ENCODE data around the gene KREMEN1. TPM values are rescaled to one million over a fixed set of nuclear protein-coding genes. Genes with fewer than 3 reads are reported as not detected.

KREMEN1 gene
- total RNA-seq (not detected), polyA plus RNA-seq (not detected)

GRCh38 chr22:29072979-29073617 lies at the start of gene KREMEN1:
Gene KREMEN1 (plus strand): TSS chr22:29073035. CDS start chr22:29073131, 96 bp downstream.
- Mint-ChIP-seq H3K36me3 (peaks cover 0 to 3% of the 10 kb centered on the region in 2 donors), H3K4me1 (peaks cover 9 to 29% (median 17%) of the 10 kb centered on the region in 4 donors), H3K27ac (peak within 1 kb of the TSS in 4 of 7 donors; percentile 2 to 65 (median 11)), H3K4me3 (peak within 1 kb of the TSS; percentile 73 to 88 (median 82)), H3K27me3 (peaks cover 17 to 42% of the 10 kb centered on the region in 2 donors), H3K9me3 (no peaks in the 10 kb centered on the region)
- peaks cover 23% of the 10 kb centered on the region for H3K4me1 ChIP-seq (ENCODE audit: insufficient read depth, low read length)
- ChIA-PET CTCF (ENCODE audit: partially characterized antibody) (no interaction called here), POLR2A (ENCODE audit: partially characterized antibody) (interaction anchor here (1.4 kb wide), 1 partner anchor 190 kb away, joined by 5 read pairs; the partner anchor contains the start of gene ZNRF3)
- H3K27me3 ChIP-seq (ENCODE audit: insufficient read depth, low read length): peaks cover 22% of the 10 kb centered on the region
- H3K4me3 ChIP-seq (ENCODE audit: low read length in 2 of 2): peak within 1 kb of the TSS in 1 of 2 donors; percentile 58
- intact Hi-C loops (cut with micrococcal nuclease): no loop called here
- H3K27ac ChIP-seq (ENCODE audit: low read depth, low read length): no peak within 1 kb of the TSS
- no peaks in the 10 kb centered on the region for H3K9me3 ChIP-seq (ENCODE audit: control insufficient read depth in 1 of 2, low read length in 2 of 2)
- no peaks in the 10 kb centered on the region for H3K36me3 ChIP-seq (ENCODE audit: insufficient read depth, low read length)
- no peak for DNase-seq

GRCh38 chr22:29023172-29023796 lies 49.6 kb upstream of the KREMEN1 start:
- Histone ChIP-seq H3K9me3 (ENCODE audit: control insufficient read depth in 1 of 2, low read length in 2 of 2) (no peaks in the 10 kb centered on the region), H3K4me1 (ENCODE audit: insufficient read depth, low read length) (no peaks in the 10 kb centered on the region), H3K27me3 (ENCODE audit: insufficient read depth, low read length) (no peaks in the 10 kb centered on the region), H3K4me3 (ENCODE audit: low read length in 2 of 2) (no peak overlapping the region), H3K27ac (ENCODE audit: low read depth, low read length) (no peak overlapping the region), H3K36me3 (ENCODE audit: insufficient read depth, low read length) (no peaks in the 10 kb centered on the region)
- Mint-ChIP-seq H3K9me3 (peaks cover 0 to 5% (median 3%) of the 10 kb centered on the region in 8 donors), H3K27ac (peak overlapping the region in 1 of 7 donors; percentile 36), H3K36me3 (no peaks in the 10 kb centered on the region), H3K4me3 (no peak overlapping the region), H3K4me1 (no peaks in the 10 kb centered on the region), H3K27me3 (peaks cover 5 to 13% of the 10 kb centered on the region in 2 donors)
- ChIA-PET POLR2A (ENCODE audit: partially characterized antibody) (no interaction called here), CTCF (ENCODE audit: partially characterized antibody) (no interaction called here)
- DNase-seq: no peak
- intact Hi-C loops (cut with micrococcal nuclease): no loop called here

- peaks cover 11% of the 10 kb centered on the region for H3K4me1 ChIP-seq (ENCODE audit: insufficient read depth, low read length)
- H3K9me3 ChIP-seq (ENCODE audit: control insufficient read depth in 1 of 2, low read length in 2 of 2): no peaks in the 10 kb centered on the region
- intact Hi-C loops (cut with micrococcal nuclease): no loop called here
- ChIA-PET POLR2A (ENCODE audit: partially characterized antibody) (no interaction called here), CTCF (ENCODE audit: partially characterized antibody) (no interaction called here)
- no peak for DNase-seq
- Mint-ChIP-seq H3K9me3 (no peaks in the 10 kb centered on the region), H3K27me3 (peaks cover 28 to 30% of the 10 kb centered on the region in 2 donors), H3K27ac (no peak overlapping the region), H3K4me1 (peaks cover 3 to 14% (median 6%) of the 10 kb centered on the region in 4 donors), H3K36me3 (peaks cover 0 to 5% of the 10 kb centered on the region in 2 donors), H3K4me3 (no peak overlapping the region)
- H3K4me3 ChIP-seq (ENCODE audit: low read length in 2 of 2): no peak overlapping the region
- H3K36me3 ChIP-seq (ENCODE audit: insufficient read depth, low read length): no peaks in the 10 kb centered on the region
- H3K27ac ChIP-seq (ENCODE audit: low read depth, low read length): no peak overlapping the region
- peaks cover 17% of the 10 kb centered on the region for H3K27me3 ChIP-seq (ENCODE audit: insufficient read depth, low read length)
These were observed 46.3 kb upstream of the KREMEN1 start for GRCh38 chr22:29026579-29026978.

GRCh38 chr22:29028468-29028867 lies 44.4 kb upstream of the KREMEN1 start:
- ChIA-PET CTCF (ENCODE audit: partially characterized antibody) (interaction anchor here (2.2 kb wide), 1 partner anchor 12 kb away, joined by 12 read pairs; no protein-coding TSS in a partner anchor), POLR2A (ENCODE audit: partially characterized antibody) (interaction anchor here (0.6 kb wide), 2 partner anchors 29 to 230 kb away, joined by 3 to 4 read pairs; no protein-coding TSS in a partner anchor)
- intact Hi-C loops (cut with micrococcal nuclease): no loop called here
- H3K36me3 Mint-ChIP-seq: peaks cover 0 to 5% of the 10 kb centered on the region in 2 donors
- no peak overlapping the region for H3K4me3 Mint-ChIP-seq
- H3K4me1 ChIP-seq (ENCODE audit: insufficient read depth, low read length): peaks cover 11% of the 10 kb centered on the region
- H3K4me3 ChIP-seq (ENCODE audit: low read length in 2 of 2): no peak overlapping the region
- DNase-seq: no peak
- no peak overlapping the region for H3K27ac ChIP-seq (ENCODE audit: low read depth, low read length)
- no peaks in the 10 kb centered on the region for H3K9me3 ChIP-seq (ENCODE audit: control insufficient read depth in 1 of 2, low read length in 2 of 2)
- H3K36me3 ChIP-seq (ENCODE audit: insufficient read depth, low read length): no peaks in the 10 kb centered on the region
- no peaks in the 10 kb centered on the region for H3K9me3 Mint-ChIP-seq
- peaks cover 28 to 33% of the 10 kb centered on the region in 2 donors for H3K27me3 Mint-ChIP-seq
- H3K4me1 Mint-ChIP-seq: peaks cover 3 to 14% (median 6%) of the 10 kb centered on the region in 4 donors
- H3K27me3 ChIP-seq (ENCODE audit: insufficient read depth, low read length): peaks cover 17% of the 10 kb centered on the region
- H3K27ac Mint-ChIP-seq: no peak overlapping the region

- Mint-ChIP-seq H3K4me1 (peaks cover 3 to 14% (median 6%) of the 10 kb centered on the region in 4 donors), H3K9me3 (no peaks in the 10 kb centered on the region), H3K27me3 (peaks cover 26 to 33% of the 10 kb centered on the region in 2 donors), H3K36me3 (peaks cover 0 to 5% of the 10 kb centered on the region in 2 donors), H3K4me3 (peak overlapping the region in 3 of 8 donors; percentile 49 to 65 (median 64)), H3K27ac (no peak overlapping the region)
- Histone ChIP-seq H3K9me3 (ENCODE audit: control insufficient read depth in 1 of 2, low read length in 2 of 2) (no peaks in the 10 kb centered on the region), H3K4me3 (ENCODE audit: low read length in 2 of 2) (no peak overlapping the region), H3K4me1 (ENCODE audit: insufficient read depth, low read length) (peaks cover 11% of the 10 kb centered on the region), H3K36me3 (ENCODE audit: insufficient read depth, low read length) (no peaks in the 10 kb centered on the region), H3K27me3 (ENCODE audit: insufficient read depth, low read length) (peaks cover 17% of the 10 kb centered on the region), H3K27ac (ENCODE audit: low read depth, low read length) (no peak overlapping the region)
- ChIA-PET CTCF (ENCODE audit: partially characterized antibody) (interaction anchor here (2.2 kb wide), 1 partner anchor 11 kb away, joined by 12 read pairs; no protein-coding TSS in a partner anchor), POLR2A (ENCODE audit: partially characterized antibody) (no interaction called here)
- intact Hi-C loops (cut with micrococcal nuclease): no loop called here
- no peak for DNase-seq
These were observed 43.4 kb upstream of the KREMEN1 start for GRCh38 chr22:29029202-29030000.

- no peak for DNase-seq
- intact Hi-C loops (cut with micrococcal nuclease): no loop called here
These were observed 42.7 kb upstream of the KREMEN1 start for GRCh38 chr22:29030016-29030617.

More at GRCh38 chr22:29030016-29030617, 42.7 kb upstream of the KREMEN1 start:
- ChIA-PET CTCF (ENCODE audit: partially characterized antibody) (interaction anchor here (1.9 kb wide), 1 partner anchor 10 kb away, joined by 11 read pairs; no protein-coding TSS in a partner anchor), POLR2A (ENCODE audit: partially characterized antibody) (no interaction called here)
- Mint-ChIP-seq H3K9me3 (no peaks in the 10 kb centered on the region), H3K4me1 (peaks cover 3 to 14% (median 6%) of the 10 kb centered on the region in 4 donors), H3K27ac (no peak overlapping the region), H3K4me3 (peak overlapping the region in 6 of 8 donors; percentile 21 to 77 (median 64)), H3K27me3 (peaks cover 26 to 33% of the 10 kb centered on the region in 2 donors), H3K36me3 (peaks cover 0 to 5% of the 10 kb centered on the region in 2 donors)
- Histone ChIP-seq H3K27ac (ENCODE audit: low read depth, low read length) (no peak overlapping the region), H3K9me3 (ENCODE audit: control insufficient read depth in 1 of 2, low read length in 2 of 2) (no peaks in the 10 kb centered on the region), H3K4me1 (ENCODE audit: insufficient read depth, low read length) (peaks cover 11% of the 10 kb centered on the region), H3K36me3 (ENCODE audit: insufficient read depth, low read length) (no peaks in the 10 kb centered on the region), H3K27me3 (ENCODE audit: insufficient read depth, low read length) (peaks cover 17% of the 10 kb centered on the region), H3K4me3 (ENCODE audit: low read length in 2 of 2) (no peak overlapping the region)
